CD4-positive, alpha-beta memory T cell (primary cell): Measurements from ENCODE around the gene ZNF441. TPM values are rescaled to one million over a fixed set of nuclear protein-coding genes. Genes with fewer than 3 reads are reported as not detected.

Experiments used
- CTCF ChIA-PET: fragments of 350-600 bp; sonication (Branson Sonifier 250); formaldehyde crosslinking; loops from one replicate; lab custom pipeline; 2021; ENCODE audit warnings: inconsistent platforms; ENCODE audit not compliant: partially characterized antibody; lab: Charles Lee
- POLR2A ChIA-PET: fragments of 350-600 bp; sonication (Branson Sonifier 250); formaldehyde crosslinking; loops from one replicate; lab custom pipeline; 2021; ENCODE audit not compliant: partially characterized antibody; lab: Charles Lee
- DNase-seq, 5 donors: peaks; one replicate each; pipeline versions ENCODE4 v3.0.0 to v3.0.0-alpha.2; 2020 to 2022; ENCODE audit warnings: mixed read lengths in 1 of 5
- H3K27ac ChIP-seq: one replicate; pipeline ENCODE4 v1.7.0; 2013; ENCODE audit warnings: low read depth, low read length
- H3K27me3 ChIP-seq: 2 replicates; pipeline ENCODE4 v1.7.0; 2013; ENCODE audit warnings: mild to moderate bottlenecking, low read length, moderate library complexity; ENCODE audit not compliant: insufficient read depth
- H3K36me3 ChIP-seq: 2 replicates; pipeline ENCODE4 v1.7.0; 2013; ENCODE audit warnings: mild to moderate bottlenecking, low read length, moderate library complexity; ENCODE audit not compliant: insufficient read depth
- H3K4me1 ChIP-seq: 2 replicates; pipeline ENCODE4 v1.7.0; 2013; ENCODE audit warnings: mild to moderate bottlenecking, low read length, moderate library complexity; ENCODE audit not compliant: insufficient read depth
- H3K4me3 ChIP-seq, 2 donors: one replicate each; pipeline ENCODE4 v1.7.0; 2013; ENCODE audit warnings: low read length in 2 of 2, mild to moderate bottlenecking in 1 of 2
- H3K9me3 ChIP-seq, 2 donors: one replicate each; pipeline ENCODE4 v1.7.0; 2013; ENCODE audit warnings: low read length in 2 of 2, control low read depth in 1 of 2; ENCODE audit not compliant: control insufficient read depth in 1 of 2
- H3K27ac Mint-ChIP-seq, 7 donors: one replicate each; pipeline ENCODE4 v1.8.0; 2020 to 2021; ENCODE audit warnings: mixed read lengths in 7 of 7, mild to moderate bottlenecking in 6 of 7, inconsistent platforms in 3 of 7, moderate library complexity in 3 of 7
- H3K27me3 Mint-ChIP-seq, 2 donors: one replicate each; pipeline ENCODE4 v1.8.0; 2020 to 2021; ENCODE audit warnings: mixed read lengths in 2 of 2
- H3K36me3 Mint-ChIP-seq, 2 donors: one replicate each; pipeline ENCODE4 v1.8.0; 2020 to 2021; ENCODE audit warnings: mixed read lengths in 2 of 2, inconsistent platforms in 1 of 2, mild to moderate bottlenecking in 1 of 2
- H3K4me1 Mint-ChIP-seq, 4 donors: one replicate each; pipeline ENCODE4 v1.8.0; 2020 to 2021; ENCODE audit warnings: mixed read lengths in 4 of 4, mild to moderate bottlenecking in 1 of 4
- H3K4me3 Mint-ChIP-seq, 8 donors: one replicate each; pipeline ENCODE4 v1.8.0; 2020 to 2021; ENCODE audit warnings: mixed read lengths in 8 of 8, mild to moderate bottlenecking in 7 of 8, moderate library complexity in 6 of 8, inconsistent platforms in 3 of 8
- H3K9me3 Mint-ChIP-seq, 8 donors: one replicate each; pipeline ENCODE4 v1.8.0; 2020 to 2021; ENCODE audit warnings: mixed read lengths in 8 of 8, mild to moderate bottlenecking in 5 of 8, inconsistent platforms in 3 of 8, moderate library complexity in 1 of 8
- intact Hi-C: fragments of 100-400 bp; cut with micrococcal nuclease; formaldehyde crosslinking; loops from one replicate; pipeline ENCODE4 v1.15.1; 2023
- polyA plus RNA-seq, 2 donors: library from polyadenylated mRNA; unstranded; fragments of 300-500 nt; fragmentation: Illumina TruSeq; gene quantifications; one replicate each; pipeline ENCODE4 v1.2.3, GENCODE V29; 2021
- total RNA-seq, 2 experiments: library from RNA; stranded (reverse); gene quantifications; one replicate each; pipeline ENCODE4 v1.2.3, GENCODE V29; 2021

The ZNF441 gene
- total and polyA plus RNA-seq, 4 experiments from 2014 or later: 2.3 to 21.5 (median 13.0) TPM

DNA sequence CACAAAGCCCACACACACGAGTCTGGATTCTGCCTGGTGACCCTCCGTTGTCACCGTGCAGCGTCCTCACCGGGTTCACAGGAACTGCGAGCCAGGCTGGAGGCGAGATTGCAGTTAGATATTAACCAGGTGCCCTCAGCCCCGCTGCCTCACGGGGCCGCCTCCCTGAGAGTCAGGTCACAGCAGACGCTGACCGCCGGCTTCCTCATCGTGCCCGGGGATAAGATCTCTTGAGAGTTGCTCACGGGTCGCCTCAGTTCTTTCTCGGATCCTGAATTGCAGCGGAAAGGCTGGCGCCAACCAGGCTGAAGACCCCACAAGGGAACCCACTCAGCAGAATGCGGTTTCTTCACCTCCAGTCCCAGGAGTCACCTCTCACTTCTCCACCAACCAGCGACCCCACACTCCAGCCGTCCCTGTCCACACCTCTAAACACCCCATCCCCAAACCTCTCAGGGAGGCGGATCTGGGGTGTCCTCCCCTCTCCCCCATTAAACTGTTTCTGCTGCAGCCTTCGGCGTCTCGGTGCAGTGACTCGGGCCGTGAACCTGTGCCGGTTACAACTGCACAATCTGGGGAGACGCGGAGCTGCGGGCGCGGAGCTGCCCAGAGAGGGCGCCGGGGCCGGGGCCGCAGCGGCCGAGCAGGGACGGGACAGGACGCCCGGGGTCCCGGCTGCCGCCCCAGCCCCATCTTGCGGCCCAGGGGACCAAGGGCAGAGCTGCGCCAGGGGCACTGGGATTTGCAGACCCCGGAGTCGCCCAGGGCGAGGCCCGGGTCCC, 28.6 kb upstream of the ZNF441 start:
- Histone ChIP-seq H3K27me3 (no peaks in the 10 kb centered on the region), H3K4me1 (peaks cover 15% of the 10 kb centered on the region), H3K4me3 (peak overlapping the region; percentile 45 to 80), H3K36me3 (no peaks in the 10 kb centered on the region), H3K9me3 (no peaks in the 10 kb centered on the region), H3K27ac (peak overlapping the region; percentile 63)
- Mint-ChIP-seq H3K27me3 (no peaks in the 10 kb centered on the region), H3K36me3 (peaks cover 3 to 6% of the 10 kb centered on the region in 2 donors), H3K4me3 (peak overlapping the region; percentile 96 to 100 (median 99)), H3K27ac (peak overlapping the region; percentile 46 to 90 (median 82)), H3K9me3 (peaks cover 0 to 2% (median 0%) of the 10 kb centered on the region in 8 donors), H3K4me1 (peaks cover 15 to 30% (median 17%) of the 10 kb centered on the region in 4 donors)
- intact Hi-C loops: loop anchor here (1.0 to 10.0 kb wide), 3 partner anchors 38 to 187 kb away; partner anchors contain the start of genes ZNF491 and ZNF700
- ChIA-PET POLR2A (interaction anchor here (1.2 to 1.5 kb wide), 3 partner anchors 29 to 813 kb away, joined by 3 to 5 read pairs (median 5); partner anchors contain the start of gene ZNF441), CTCF (no interaction called here)
- peak in 3 of 5 donors; percentile 30 to 44 (median 38) for DNase-seq

DNA sequence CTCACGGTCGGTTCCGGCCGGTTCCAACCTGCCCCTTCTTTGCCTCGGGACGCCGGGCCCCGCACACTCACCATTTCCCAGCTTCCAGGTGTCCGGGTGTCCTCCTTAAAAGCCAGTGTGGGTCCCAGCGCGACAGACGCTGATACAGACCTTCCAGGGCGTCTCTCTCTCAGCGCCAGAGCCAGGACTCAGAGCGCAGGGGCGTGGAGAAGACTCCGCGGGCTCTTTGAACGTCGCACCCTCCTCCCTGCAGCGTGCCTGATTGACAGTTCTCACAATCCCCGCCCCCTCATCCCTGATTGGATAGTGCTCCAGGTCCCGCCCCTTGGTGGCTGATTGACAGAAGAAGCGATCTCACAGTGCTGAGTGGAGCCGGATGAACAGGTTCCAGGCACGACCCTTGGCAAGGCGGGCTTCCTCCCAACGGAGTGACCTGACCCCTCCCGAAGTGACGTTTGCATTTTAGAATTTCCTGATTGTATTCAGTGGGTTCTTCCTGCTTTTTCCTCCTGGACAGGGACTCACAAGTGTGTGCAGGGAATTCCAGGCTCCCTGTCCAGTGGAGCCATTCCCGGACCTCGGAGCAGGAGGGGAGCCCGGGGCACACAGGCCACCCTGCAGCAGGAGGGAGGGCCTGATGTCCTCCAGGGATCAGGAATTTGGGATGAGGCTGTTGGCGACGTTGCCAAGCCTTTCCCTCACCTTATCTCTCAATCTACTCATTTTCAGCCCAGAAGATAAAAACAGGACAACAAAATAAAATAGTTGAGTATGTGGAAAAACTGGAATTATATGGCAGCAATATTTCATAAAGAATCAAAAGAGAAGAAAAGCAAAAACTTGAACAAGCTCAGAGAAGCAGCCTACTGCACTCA, 27.8 kb upstream of the ZNF441 start, which contains the start of gene ZNF823:
Gene ZNF823, minus strand, starts transcription at position 201 of the 875 bp plus-strand sequence. Its CDS starts 127 bp downstream, at position 74.
- CTCF ChIA-PET: no interaction called here
- Histone ChIP-seq H3K27me3 (no peaks in the 10 kb centered on the region), H3K36me3 (no peaks in the 10 kb centered on the region), H3K27ac (peak within 1 kb of the TSS; percentile 63), H3K4me3 (peak within 1 kb of the TSS; percentile 45 to 80), H3K9me3 (no peaks in the 10 kb centered on the region), H3K4me1 (peaks cover 15% of the 10 kb centered on the region)
- Mint-ChIP-seq H3K27me3 (no peaks in the 10 kb centered on the region), H3K27ac (peak within 1 kb of the TSS; percentile 77 to 99 (median 97)), H3K36me3 (peaks cover 3 to 6% of the 10 kb centered on the region in 2 donors), H3K4me3 (peak within 1 kb of the TSS; percentile 96 to 100 (median 99)), H3K4me1 (peaks cover 15 to 30% (median 17%) of the 10 kb centered on the region in 4 donors), H3K9me3 (peaks cover 0 to 2% (median 0%) of the 10 kb centered on the region in 8 donors)
- POLR2A ChIA-PET: interaction anchor here (0.6 to 1.5 kb wide), 4 partner anchors 28 to 875 kb away, joined by 3 to 5 read pairs (median 4); partner anchors contain the start of genes ZNF440 and ZNF441
- peak; percentile 94 to 97 (median 95) for DNase-seq
- intact Hi-C loops: loop anchor here (1.0 to 10.0 kb wide), 4 partner anchors 28 to 186 kb away; partner anchors contain the start of genes ZNF491 and ZNF700

DNA sequence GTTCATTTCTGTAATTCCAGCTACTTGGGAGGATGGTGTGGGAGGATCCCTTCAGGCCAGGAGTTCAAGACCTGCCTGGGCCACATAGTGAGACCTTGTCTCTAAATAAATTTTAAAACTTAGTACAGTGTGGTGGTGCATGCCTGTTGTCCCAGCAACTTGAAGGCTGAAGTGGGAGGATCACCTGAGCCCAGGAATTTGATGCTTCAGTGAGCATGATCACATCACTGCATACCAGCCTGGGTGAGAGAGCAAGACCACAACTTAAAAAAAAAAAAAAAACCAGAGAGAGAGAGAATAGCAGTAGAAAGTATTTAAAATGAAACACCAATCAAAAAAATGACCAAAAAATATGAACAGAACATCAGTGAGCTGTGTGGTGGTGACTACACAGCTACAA, 20.9 kb upstream of the ZNF441 start:
- no peak overlapping the region for H3K27ac Mint-ChIP-seq
- H3K4me3 Mint-ChIP-seq: no peak overlapping the region
- H3K27me3 ChIP-seq: no peaks in the 10 kb centered on the region
- intact Hi-C loops: no loop called here
- H3K36me3 Mint-ChIP-seq: peaks cover 3% of the 10 kb centered on the region in 2 donors
- POLR2A ChIA-PET: no interaction called here
- no peaks in the 10 kb centered on the region for H3K4me1 ChIP-seq
- no peak overlapping the region for H3K4me3 ChIP-seq
- no peak overlapping the region for H3K27ac ChIP-seq
- H3K36me3 ChIP-seq: no peaks in the 10 kb centered on the region
- no peak for DNase-seq
- CTCF ChIA-PET: no interaction called here
- H3K27me3 Mint-ChIP-seq: peaks cover 0 to 2% of the 10 kb centered on the region in 2 donors
- H3K4me1 Mint-ChIP-seq: no peaks in the 10 kb centered on the region
- peaks cover 5 to 49% (median 38%) of the 10 kb centered on the region in 8 donors for H3K9me3 Mint-ChIP-seq
- no peaks in the 10 kb centered on the region for H3K9me3 ChIP-seq

DNA sequence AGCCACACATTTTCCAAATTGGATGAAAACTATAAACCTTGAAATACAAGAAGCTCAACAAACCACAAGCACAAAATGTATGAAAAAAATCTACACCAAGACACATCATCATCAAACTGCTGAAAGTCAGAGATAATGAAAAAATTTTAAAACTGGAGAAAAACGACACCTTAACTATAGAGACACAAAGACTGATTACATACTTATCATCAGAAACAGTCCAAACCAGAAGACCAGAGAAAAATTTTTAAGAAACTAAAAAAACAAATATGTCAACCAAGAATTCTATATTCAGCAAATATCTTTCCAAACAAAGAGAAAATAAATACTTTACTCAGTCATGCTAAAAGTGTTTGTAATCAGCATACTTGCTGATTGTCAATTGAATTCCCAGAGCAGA, 19.5 kb upstream of the ZNF441 start:
- Histone ChIP-seq H3K36me3 (no peaks in the 10 kb centered on the region), H3K4me1 (no peaks in the 10 kb centered on the region), H3K4me3 (no peak overlapping the region), H3K27ac (no peak overlapping the region), H3K9me3 (no peaks in the 10 kb centered on the region), H3K27me3 (no peaks in the 10 kb centered on the region)
- CTCF ChIA-PET: no interaction called here
- Mint-ChIP-seq H3K27ac (no peak overlapping the region), H3K36me3 (peaks cover 3% of the 10 kb centered on the region in 2 donors), H3K27me3 (peaks cover 0 to 5% of the 10 kb centered on the region in 2 donors), H3K4me1 (no peaks in the 10 kb centered on the region), H3K4me3 (no peak overlapping the region), H3K9me3 (peaks cover 5 to 60% (median 48%) of the 10 kb centered on the region in 8 donors)
- intact Hi-C loops: no loop called here
- DNase-seq: no peak
- POLR2A ChIA-PET: interaction anchor here (0.6 kb wide), 1 partner anchor 270 kb away, joined by 3 read pairs; no protein-coding TSS in a partner anchor

DNA sequence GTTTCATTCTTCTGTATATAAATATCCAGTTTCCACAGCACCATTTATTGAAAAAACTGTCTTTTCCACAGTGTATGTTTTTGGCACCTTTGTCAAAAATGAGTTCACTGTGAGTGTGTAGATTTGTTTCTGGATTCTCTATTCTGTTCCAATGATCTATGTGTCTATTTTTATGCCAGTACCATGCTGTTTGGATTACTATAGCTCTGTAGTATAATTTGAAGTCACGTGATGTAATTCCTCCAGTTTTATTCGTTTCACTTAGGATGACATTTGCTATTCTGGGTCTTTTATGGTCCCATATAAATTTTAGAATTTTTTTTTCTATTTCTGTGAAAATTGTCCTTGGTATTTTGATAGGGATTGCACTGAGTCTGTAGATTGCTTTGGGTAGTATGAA, 17.0 kb upstream of the ZNF441 start:
- peaks cover 7% of the 10 kb centered on the region in 2 donors for H3K36me3 Mint-ChIP-seq
- ChIA-PET POLR2A (no interaction called here), CTCF (no interaction called here)
- H3K27me3 Mint-ChIP-seq: peaks cover 8 to 9% of the 10 kb centered on the region in 2 donors
- Histone ChIP-seq H3K36me3 (no peaks in the 10 kb centered on the region), H3K9me3 (no peaks in the 10 kb centered on the region), H3K27me3 (no peaks in the 10 kb centered on the region), H3K4me1 (no peaks in the 10 kb centered on the region), H3K27ac (no peak overlapping the region), H3K4me3 (no peak overlapping the region)
- H3K9me3 Mint-ChIP-seq: peaks cover 5 to 76% (median 63%) of the 10 kb centered on the region in 8 donors
- no peak overlapping the region for H3K4me3 Mint-ChIP-seq
- H3K27ac Mint-ChIP-seq: no peak overlapping the region
- intact Hi-C loops: no loop called here
- no peaks in the 10 kb centered on the region for H3K4me1 Mint-ChIP-seq
- no peak for DNase-seq

DNA sequence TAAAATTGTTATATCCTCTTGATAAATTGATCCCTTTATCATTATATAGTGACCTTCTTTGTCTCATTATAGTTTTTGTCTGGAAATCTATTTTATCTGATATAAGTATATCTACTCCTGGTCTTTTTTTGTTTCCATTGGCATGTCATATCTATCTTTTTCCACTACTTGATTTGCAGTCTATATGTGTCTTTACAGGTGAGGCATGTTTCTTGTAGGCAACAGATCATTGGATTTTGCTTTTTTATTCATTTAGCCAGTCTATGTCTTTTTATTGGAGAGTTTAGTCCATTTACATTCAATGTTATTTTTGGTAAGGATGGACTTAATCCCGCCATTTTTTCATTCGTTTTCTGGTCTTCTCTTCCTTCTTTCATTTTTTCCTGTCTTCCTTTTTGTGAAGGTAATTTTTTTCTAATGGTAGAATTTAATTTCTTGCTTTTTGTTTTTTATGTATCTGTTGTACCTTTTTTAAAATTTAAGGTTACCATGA, 14.5 kb upstream of the ZNF441 start:
- Mint-ChIP-seq H3K4me1 (no peaks in the 10 kb centered on the region), H3K4me3 (no peak overlapping the region), H3K27me3 (peaks cover 7 to 11% of the 10 kb centered on the region in 2 donors), H3K36me3 (peaks cover 8% of the 10 kb centered on the region in 2 donors), H3K27ac (no peak overlapping the region), H3K9me3 (peaks cover 5 to 81% (median 74%) of the 10 kb centered on the region in 8 donors)
- Histone ChIP-seq H3K36me3 (no peaks in the 10 kb centered on the region), H3K4me3 (no peak overlapping the region), H3K9me3 (peaks cover 0 to 10% of the 10 kb centered on the region in 2 donors), H3K4me1 (no peaks in the 10 kb centered on the region), H3K27me3 (no peaks in the 10 kb centered on the region), H3K27ac (no peak overlapping the region)
- CTCF ChIA-PET: no interaction called here
- DNase-seq: no peak
- intact Hi-C loops: no loop called here
- POLR2A ChIA-PET: no interaction called here
